GM19467 (cell line): ENCODE data around the gene TMEM132E.

ENCODE experiments used
- ATAC-seq: cut with Tn5 transposase; IDR thresholded peaks from one replicate; pipeline ENCODE4 v1.9.1; 2021; ENCODE audit warnings: mild to moderate bottlenecking, moderate library complexity; ENCODE audit not compliant: unreplicated experiment

The TMEM132E gene

GRCh38 chr17:34654276-34654880 lies 75.0 kb downstream of the TMEM132E start:
- no peak for ATAC-seq

- ATAC-seq, result no peak
These were observed 75.5 kb downstream of the TMEM132E start for GRCh38 chr17:34654881-34655276.

- no peak for ATAC-seq
These were observed 77.4 kb downstream of the TMEM132E start for GRCh38 chr17:34656801-34657200.

- ATAC-seq, result no peak
These were observed 79.6 kb downstream of the TMEM132E start for GRCh38 chr17:34658811-34659560.

- no peak for ATAC-seq
These were observed 84.3 kb downstream of the TMEM132E start for GRCh38 chr17:34663714-34664113.

- no peak for ATAC-seq
These were observed 85.9 kb downstream of the TMEM132E start for GRCh38 chr17:34665150-34665806.

GRCh38 chr17:34665819-34666763 lies 86.7 kb downstream of the TMEM132E start:
- ATAC-seq, result no peak

GRCh38 chr17:34667656-34668055 lies 88.3 kb downstream of the TMEM132E start:
- ATAC-seq, result no peak

GRCh38 chr17:34668206-34668605 lies 88.8 kb downstream of the TMEM132E start:
- no peak for ATAC-seq

- ATAC-seq, result no peak
These were observed 90.1 kb downstream of the TMEM132E start for GRCh38 chr17:34669511-34669910.

GRCh38 chr17:34670618-34671017 lies 91.2 kb downstream of the TMEM132E start:
- no peak for ATAC-seq

- ATAC-seq, result no peak
These were observed 91.8 kb downstream of the TMEM132E start for GRCh38 chr17:34671191-34671590.

- ATAC-seq, result no peak
These were observed 92.9 kb downstream of the TMEM132E start for GRCh38 chr17:34672176-34672785.

- no peak for ATAC-seq
These were observed 94.1 kb downstream of the TMEM132E start for GRCh38 chr17:34673516-34673915.

GRCh38 chr17:34673995-34674890 lies 94.9 kb downstream of the TMEM132E start:
- ATAC-seq, result no peak

- ATAC-seq, result no peak
These were observed 95.8 kb downstream of the TMEM132E start for GRCh38 chr17:34675143-34675542.

- no peak for ATAC-seq
These were observed 96.2 kb downstream of the TMEM132E start for GRCh38 chr17:34675605-34676004.

GRCh38 chr17:34680151-34680550 lies 100.8 kb downstream of the TMEM132E start:
- ATAC-seq, result no peak

GRCh38 chr17:34682305-34682704 lies 102.9 kb downstream of the TMEM132E start:
- ATAC-seq, result no peak

GRCh38 chr17:34683390-34683789 lies 104.0 kb downstream of the TMEM132E start:
- no peak for ATAC-seq
